K562 (cell line): ENCODE results near the gene JADE2.

ENCODE experiments used
- FOXA3 ChIP-seq, 2 experiments: fragments of 450-650 bp in 1 of 2; sonication (generic) in 1 of 2; formaldehyde crosslinking; IDR thresholded peaks in 1 of 2; conservative IDR thresholded peaks in 1 of 2; 2 replicates each; pipeline versions ENCODE4 v1.4.0 to v1.8.0; 2020 to 2022; ENCODE audit warnings: mild to moderate bottlenecking in 2 of 2, missing genetic modification reagents in 1 of 2
- POLR2A ChIP-seq: fragments of 450-650 bp; conservative IDR thresholded peaks from 2 replicates; pipeline ENCODE4 v1.6.1; 2016
- TF ChIP-seq, protein P1 (sequence below), 3 experiments: IDR thresholded peaks in 2 of 3; conservative IDR thresholded peaks in 1 of 3; 2 replicates each; pipeline ENCODE4 v1.5.1; 2011 to 2012; ENCODE audit warnings: low read length in 3 of 3, mild to moderate bottlenecking in 3 of 3, control low read depth in 2 of 3, improper control_type of control experiment in 1 of 3, inconsistent platforms in 1 of 3, low read depth in 1 of 3, mixed read lengths in 1 of 3, moderate library complexity in 1 of 3; ENCODE audit not compliant: insufficient read depth in 2 of 3

DNA sequence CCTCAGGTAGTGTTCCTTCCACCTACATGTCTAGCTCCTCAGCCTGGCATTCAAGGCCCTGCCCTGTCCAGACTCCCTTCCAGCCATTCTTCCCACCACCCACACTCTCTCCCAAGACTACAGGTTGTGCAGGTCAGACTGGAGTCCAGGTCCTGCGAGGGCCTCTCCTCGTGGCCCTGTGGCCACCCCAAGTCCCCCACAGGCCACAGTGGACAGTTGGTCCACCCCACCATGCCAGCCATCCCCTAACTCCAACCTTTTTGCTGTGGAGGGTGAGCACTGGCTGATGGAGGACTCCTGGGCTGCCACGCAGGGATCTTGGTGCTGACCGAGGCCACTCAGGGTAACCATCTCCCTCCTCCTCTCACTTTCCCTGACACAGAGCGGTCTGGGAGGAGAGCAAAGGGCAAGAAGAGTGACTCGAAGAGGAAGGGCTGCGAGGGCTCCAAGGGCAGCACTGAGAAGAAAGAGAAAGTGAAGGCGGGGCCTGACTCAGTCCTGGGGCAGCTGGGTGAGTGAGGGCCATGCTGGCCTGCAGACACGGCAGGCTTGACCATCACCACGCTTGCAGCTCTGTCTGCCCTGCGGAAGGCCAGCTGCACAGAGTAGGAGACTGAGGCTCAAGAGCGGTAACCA, 51.0 kb downstream of the JADE2 start:
- TF ChIP-seq FOXA3 (CRISPR knock-in tag; conservative IDR thresholded peaks at IDR 0.05 in 1 of 2, IDR thresholded peaks at IDR 0.05 in 1 of 2) (no peak), POLR2A (no peak)
- TF ChIP-seq, protein P1, sequence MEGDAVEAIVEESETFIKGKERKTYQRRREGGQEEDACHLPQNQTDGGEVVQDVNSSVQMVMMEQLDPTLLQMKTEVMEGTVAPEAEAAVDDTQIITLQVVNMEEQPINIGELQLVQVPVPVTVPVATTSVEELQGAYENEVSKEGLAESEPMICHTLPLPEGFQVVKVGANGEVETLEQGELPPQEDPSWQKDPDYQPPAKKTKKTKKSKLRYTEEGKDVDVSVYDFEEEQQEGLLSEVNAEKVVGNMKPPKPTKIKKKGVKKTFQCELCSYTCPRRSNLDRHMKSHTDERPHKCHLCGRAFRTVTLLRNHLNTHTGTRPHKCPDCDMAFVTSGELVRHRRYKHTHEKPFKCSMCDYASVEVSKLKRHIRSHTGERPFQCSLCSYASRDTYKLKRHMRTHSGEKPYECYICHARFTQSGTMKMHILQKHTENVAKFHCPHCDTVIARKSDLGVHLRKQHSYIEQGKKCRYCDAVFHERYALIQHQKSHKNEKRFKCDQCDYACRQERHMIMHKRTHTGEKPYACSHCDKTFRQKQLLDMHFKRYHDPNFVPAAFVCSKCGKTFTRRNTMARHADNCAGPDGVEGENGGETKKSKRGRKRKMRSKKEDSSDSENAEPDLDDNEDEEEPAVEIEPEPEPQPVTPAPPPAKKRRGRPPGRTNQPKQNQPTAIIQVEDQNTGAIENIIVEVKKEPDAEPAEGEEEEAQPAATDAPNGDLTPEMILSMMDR (IDR thresholded peaks at IDR 0.05 in 2 of 3, conservative IDR thresholded peaks at IDR 0.05 in 1 of 3; ENCODE audit: insufficient read depth in 2 of 3, low read depth in 1 of 3, low read length in 3 of 3) = no peak
